Neuronal stem cell (in vitro differentiated cells): ENCODE data around the gene ADGRE3.
"Not testable (repeated sequence)": the region's sequence is repeated elsewhere in the genome, so short reads cannot be mapped to it uniquely, and the experiment has no call there.

ENCODE experiments used
- DNase-seq: peaks from one replicate; pipeline ENCODE4 v3.0.0-alpha.2; 2013; ENCODE audit warnings: low spot score
- H2AFZ ChIP-seq: one replicate; pipeline ENCODE4 v1.6.1; 2013; ENCODE audit warnings: mild to moderate bottlenecking, low read length, inconsistent platforms
- H2AK5ac ChIP-seq: 2 replicates; pipeline ENCODE4 v1.6.1; 2013; ENCODE audit warnings: low read depth, mild to moderate bottlenecking, inconsistent platforms, low read length, moderate library complexity, mixed read lengths
- H2BK120ac ChIP-seq: 2 replicates; pipeline ENCODE4 v1.6.1; 2013; ENCODE audit warnings: low read depth, mild to moderate bottlenecking, inconsistent platforms, low read length, moderate library complexity, mixed read lengths
- H2BK12ac ChIP-seq: one replicate; pipeline ENCODE4 v1.6.1; 2013; ENCODE audit warnings: low read length, inconsistent platforms
- H2BK15ac ChIP-seq: 2 replicates; pipeline ENCODE4 v1.6.1; 2013; ENCODE audit warnings: mild to moderate bottlenecking, low read length, inconsistent platforms, mixed read lengths
- H2BK5ac ChIP-seq: one replicate; pipeline ENCODE4 v1.6.1; 2013; ENCODE audit warnings: inconsistent platforms, mild to moderate bottlenecking, low read length, moderate library complexity
- H3K14ac ChIP-seq: one replicate; pipeline ENCODE4 v1.6.1; 2013; ENCODE audit warnings: low read length, inconsistent platforms
- H3K18ac ChIP-seq: 2 replicates; pipeline ENCODE4 v1.6.1; 2013; ENCODE audit warnings: low read length, inconsistent platforms
- H3K23ac ChIP-seq: 2 replicates; pipeline ENCODE4 v1.6.1; 2013; ENCODE audit warnings: low read depth, mild to moderate bottlenecking, mixed read lengths, low read length, inconsistent platforms; ENCODE audit not compliant: poor library complexity
- H3K27ac ChIP-seq: replicated peaks from 3 replicates; pipeline ENCODE4 v1.5.1; 2013; ENCODE audit warnings: low read length, inconsistent platforms
- H3K27me3 ChIP-seq, 3 experiments: 2 replicates each; pipeline ENCODE4 v1.6.1; 2013; ENCODE audit warnings: low read length in 3 of 3, mild to moderate bottlenecking in 2 of 3, inconsistent platforms in 1 of 3, low read depth in 1 of 3, mixed read lengths in 1 of 3, moderate library complexity in 1 of 3; ENCODE audit not compliant: control insufficient read depth in 3 of 3, insufficient read depth in 3 of 3
- H3K36me3 ChIP-seq, 2 donors: replicated peaks in 1 of 2; 2 replicates each; pipeline ENCODE4 v1.6.1; 2013; ENCODE audit warnings: low read length in 2 of 2; ENCODE audit not compliant: control insufficient read depth in 2 of 2, insufficient read depth in 2 of 2
- H3K4ac ChIP-seq: 2 replicates; pipeline ENCODE4 v1.6.1; 2013; ENCODE audit warnings: inconsistent platforms, mild to moderate bottlenecking, low read length, moderate library complexity
- H3K4me1 ChIP-seq, 2 donors: 1 replicate in 1 of 2; 2 replicates in 1 of 2; pipeline ENCODE4 v1.6.1; 2013; ENCODE audit warnings: low read length in 2 of 2, low read depth in 1 of 2; ENCODE audit not compliant: control insufficient read depth in 2 of 2, insufficient read depth in 1 of 2
- H3K4me2 ChIP-seq: one replicate; pipeline ENCODE4 v1.6.1; 2013; ENCODE audit warnings: mild to moderate bottlenecking, low read length, inconsistent platforms; ENCODE audit not compliant: insufficient read depth, poor library complexity, severe bottlenecking
- H3K4me3 ChIP-seq, 2 donors: 2 replicates each; pipeline ENCODE4 v1.5.1; 2013; ENCODE audit warnings: low read length in 2 of 2, mild to moderate bottlenecking in 2 of 2, inconsistent platforms in 1 of 2, moderate library complexity in 1 of 2
- H3K79me1 ChIP-seq: one replicate; pipeline ENCODE4 v1.6.1; 2013; ENCODE audit warnings: low read depth, mild to moderate bottlenecking, inconsistent platforms, low read length, moderate library complexity
- H3K9ac ChIP-seq: one replicate; pipeline ENCODE4 v1.6.1; 2013; ENCODE audit warnings: mild to moderate bottlenecking, low read depth, low read length, inconsistent platforms; ENCODE audit not compliant: poor library complexity
- H3K9me3 ChIP-seq, 2 donors: replicated peaks in 1 of 2; 2 replicates each; pipeline versions ENCODE3 to v1.6.1; 2013; ENCODE audit warnings: low read length in 2 of 2, mild to moderate bottlenecking in 2 of 2, inconsistent platforms in 1 of 2, low read depth in 1 of 2, mixed read lengths in 1 of 2, moderate library complexity in 1 of 2; ENCODE audit not compliant: control insufficient read depth in 2 of 2, insufficient read depth in 1 of 2
- H4K8ac ChIP-seq: one replicate; pipeline ENCODE4 v1.6.1; 2013; ENCODE audit warnings: low read depth, mild to moderate bottlenecking, inconsistent platforms, low read length, moderate library complexity
- H4K91ac ChIP-seq: one replicate; pipeline ENCODE4 v1.6.1; 2013; ENCODE audit warnings: low read length, low read depth, mild to moderate bottlenecking, inconsistent platforms; ENCODE audit not compliant: poor library complexity
- WGBS, 2 donors: extraction: QIAGEN DNeasy Blood & Tissue Kit; methylation state at CpG; one replicate each; pipeline ENCODE4 v1.1.7; 2013; ENCODE audit warnings: missing lambda C conversion rate in 2 of 2, mixed read lengths in 1 of 2; ENCODE audit not compliant: insufficient read length in 2 of 2, insufficient replicate concordance in 1 of 2; ENCODE audit errors: extremely low coverage in 2 of 2; 5-methylcytosine and 5-hydroxymethylcytosine counted together

The ADGRE3 gene

GRCh38 chr19:14614099-14614412 is 60.6 kb downstream of the ADGRE3 start:
- Histone ChIP-seq H4K91ac (no peak overlapping the region), H2BK15ac (no peak overlapping the region), H3K14ac (no peak overlapping the region), H3K4me3 (no peak overlapping the region), H3K23ac (peak overlapping the region; percentile 65), H3K18ac (no peak overlapping the region), H2BK12ac (no peak overlapping the region), H3K9me3 (peaks cover 3 to 13% of the 10 kb centered on the region in 2 donors), H3K4me2 (no peak overlapping the region), H2AK5ac (no peak overlapping the region), H3K27me3 (no peaks in the 10 kb centered on the region), H4K8ac (no peak overlapping the region), H3K4ac (no peak overlapping the region), H2BK5ac (no peak overlapping the region), H2BK120ac (no peak overlapping the region), H2AFZ (no peak overlapping the region), H3K27ac (no peak overlapping the region), H3K9ac (no peak overlapping the region), H3K36me3 (no peaks in the 10 kb centered on the region), H3K4me1 (no peaks in the 10 kb centered on the region), H3K79me1 (no peaks in the 10 kb centered on the region)
- no CpG with 5 or more reads among the region's 4 CpGs for WGBS, 2 donors
- DNase-seq = no peak

GRCh38 chr19:14613399-14614098 is 61.1 kb downstream of the ADGRE3 start:
- not testable (repeated sequence) for DNase-seq, H3K14ac ChIP-seq, H2BK120ac ChIP-seq, H2BK5ac ChIP-seq, H3K27me3 ChIP-seq, H3K27ac ChIP-seq, H4K8ac ChIP-seq, H3K4me3 ChIP-seq, H2BK15ac ChIP-seq, H3K4ac ChIP-seq, H2BK12ac ChIP-seq, H2AFZ ChIP-seq, H3K4me1 ChIP-seq, H3K36me3 ChIP-seq, H4K91ac ChIP-seq, H3K18ac ChIP-seq, H2AK5ac ChIP-seq, H3K9ac ChIP-seq, H3K79me1 ChIP-seq, H3K4me2 ChIP-seq
- no CpG with 5 or more reads among the region's 14 CpGs for WGBS, 2 donors
- Histone ChIP-seq H3K23ac (peak overlapping the region; percentile 65), H3K9me3 (peaks cover 0 to 13% of the 10 kb centered on the region in 2 donors)

DNA sequence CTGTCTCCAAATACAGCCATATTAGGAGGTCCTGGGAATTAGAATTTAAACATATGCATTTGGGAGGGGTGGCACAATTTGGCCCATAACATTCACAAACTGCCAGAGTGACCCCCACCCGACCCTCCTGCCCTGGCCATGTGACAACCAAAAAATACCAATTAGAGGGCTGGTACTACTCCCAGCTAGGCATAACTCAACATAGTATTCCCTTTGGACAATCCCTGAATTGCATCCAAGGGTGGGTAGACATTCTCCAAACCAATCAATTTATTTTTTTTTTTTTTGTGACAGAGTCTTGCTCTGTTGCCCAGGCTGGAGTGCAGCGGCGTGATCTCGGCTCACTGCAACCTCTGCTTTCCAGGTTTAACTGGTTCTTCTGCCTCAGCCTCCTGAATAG is 62.0 kb downstream of the ADGRE3 start:
- H2BK5ac ChIP-seq = no peak overlapping the region

DNA sequence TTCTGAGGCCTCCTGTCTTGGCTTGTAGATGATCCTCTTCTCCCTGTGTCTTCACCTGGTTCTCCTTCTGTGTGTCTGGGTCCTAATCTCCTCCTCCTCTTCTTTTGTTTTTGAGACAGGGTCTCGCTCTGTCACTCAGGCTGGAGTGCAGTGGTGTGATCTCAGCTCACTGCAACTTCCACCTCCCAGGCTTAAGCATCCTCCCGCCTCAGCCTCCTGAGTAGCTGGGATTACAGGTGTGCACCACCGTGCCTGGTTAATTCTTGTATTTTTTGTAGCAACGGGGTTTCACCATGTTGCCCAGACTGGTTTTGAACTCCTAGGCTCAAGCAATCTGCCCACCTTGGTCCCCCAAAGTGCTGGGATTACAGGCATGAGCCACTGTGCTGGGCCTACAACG is 62.4 kb downstream of the ADGRE3 start:
- H2BK15ac ChIP-seq, H3K23ac ChIP-seq, H3K27ac ChIP-seq, H3K4me3 ChIP-seq, H3K27me3 ChIP-seq, H2BK12ac ChIP-seq, H2AFZ ChIP-seq, H2BK120ac ChIP-seq, H3K4me1 ChIP-seq, H3K18ac ChIP-seq, H3K79me1 ChIP-seq, H3K14ac ChIP-seq, H4K91ac ChIP-seq, H2BK5ac ChIP-seq, H3K36me3 ChIP-seq, DNase-seq, H4K8ac ChIP-seq, H3K9ac ChIP-seq, H3K4me2 ChIP-seq, H2AK5ac ChIP-seq, H3K4ac ChIP-seq: not testable (repeated sequence)
- no CpG with 5 or more reads among the region's 5 CpGs for WGBS, 2 donors
- H3K9me3 ChIP-seq = peaks cover 0 to 15% of the 10 kb centered on the region in 2 donors

More for the DNA sequence above, 62.0 kb downstream of the ADGRE3 start:
- Histone ChIP-seq H3K4ac (no peak overlapping the region), H3K27ac (no peak overlapping the region), H3K4me2 (no peak overlapping the region), H3K36me3 (no peaks in the 10 kb centered on the region), H4K91ac (no peak overlapping the region), H3K4me1 (no peaks in the 10 kb centered on the region), H3K4me3 (no peak overlapping the region), H3K27me3 (no peaks in the 10 kb centered on the region), H2BK120ac (no peak overlapping the region), H2AFZ (no peak overlapping the region), H2AK5ac (no peak overlapping the region), H2BK15ac (no peak overlapping the region), H4K8ac (no peak overlapping the region), H3K23ac (no peak overlapping the region), H3K14ac (no peak overlapping the region), H3K18ac (no peak overlapping the region), H2BK12ac (no peak overlapping the region), H3K9me3 (peaks cover 0 to 15% of the 10 kb centered on the region in 2 donors), H3K9ac (no peak overlapping the region), H3K79me1 (no peaks in the 10 kb centered on the region)
- WGBS, 2 donors = no CpG with 5 or more reads among the region's 4 CpGs
- no peak for DNase-seq
